HepG2 (cell line): Measurements from ENCODE around the gene SMKR1. TPM values are rescaled to one million over a fixed set of nuclear protein-coding genes. Genes with fewer than 3 reads are reported as not detected.

Experiments
- ATAC-seq: fragments of 200-7000 bp; cut with Tn5 transposase; 3 replicates; pipeline ENCODE4 v1.9.1; 2020; ENCODE audit warnings: mild to moderate bottlenecking, moderate library complexity
- BruUV-seq: library from RNA; stranded (reverse); fragments of 400-500 nt; replicated peaks from 2 replicates; lab custom pipeline; 2021; lab: Mats Ljungman, UMichigan
- CTCF ChIA-PET: fragments of 300-600 bp; formaldehyde crosslinking; extraction: SDS; loops from one replicate; lab custom pipeline; 2021; ENCODE audit warnings: low total read pairs, inconsistent platforms, low intra/inter-chr PET ratio; lab: Yijun Ruan, JAX
- POLR2A ChIA-PET: fragments of 350-600 bp; sonication (Branson Sonifier 250); formaldehyde crosslinking; loops from one replicate; lab custom pipeline; 2020; ENCODE audit warnings: antibody characterized with exemption, inconsistent platforms; lab: Yijun Ruan, JAX
- DNase-seq: peaks from one replicate; pipeline ENCODE4 v3.0.0-alpha.2; 2015; ENCODE audit warnings: low spot score
- FAIRE-seq: peaks from 3 replicates; lab custom pipeline; 2011; peaks lifted over from hg19 to GRCh38; lab: Jason Lieb, UNC
- H2AFZ ChIP-seq: one replicate; pipeline ENCODE4 v1.6.1; 2011; ENCODE audit warnings: low read length, inconsistent platforms
- H3K27ac ChIP-seq: fragments of 300-600 bp; 3 replicates; pipeline ENCODE4 v1.8.0; 2011; ENCODE audit warnings: mixed run types, mild to moderate bottlenecking, mixed read lengths, low read length, inconsistent platforms; ENCODE audit not compliant: insufficient read depth; ENCODE audit errors: extremely low read length
- H3K27me3 ChIP-seq, 2 experiments: fragments of 200-600 bp in 1 of 2; 2 replicates in 1 of 2; 3 replicates in 1 of 2; pipeline versions ENCODE4 v1.6.0 to v1.8.0; 2011; ENCODE audit warnings: low read length in 2 of 2, mild to moderate bottlenecking in 2 of 2, moderate library complexity in 2 of 2, inconsistent platforms in 1 of 2; ENCODE audit not compliant: insufficient read depth in 2 of 2, control insufficient read depth in 1 of 2
- H3K36me3 ChIP-seq, 2 experiments: fragments of 200-600 bp in 1 of 2; replicated peaks in 1 of 2; 2 replicates in 1 of 2; 3 replicates in 1 of 2; pipeline versions ENCODE4 v1.5.1 to v1.8.0; 2011; ENCODE audit warnings: low read length in 2 of 2, inconsistent platforms in 1 of 2; ENCODE audit not compliant: insufficient read depth in 2 of 2, control insufficient read depth in 1 of 2
- H3K4me1 ChIP-seq: 2 replicates; pipeline ENCODE4 v1.5.1; 2012; ENCODE audit warnings: low read length, inconsistent platforms; ENCODE audit not compliant: insufficient read depth
- H3K4me2 ChIP-seq: 2 replicates; pipeline ENCODE4 v1.6.0; 2011; ENCODE audit warnings: low read depth, low read length, inconsistent platforms
- H3K4me3 ChIP-seq, 3 experiments: fragments of 200-600 bp in 1 of 3; sonication (generic), shearing (Covaris generic) in 1 of 3; replicated peaks in 1 of 3; 2 replicates each; pipeline ENCODE4 v1.5.1; 2011 to 2016; ENCODE audit warnings: low read length in 3 of 3, inconsistent platforms in 2 of 3, low read depth in 2 of 3, mild to moderate bottlenecking in 2 of 3, control low read depth in 1 of 3, mixed read lengths in 1 of 3; ENCODE audit not compliant: insufficient read depth in 1 of 3
- H3K79me2 ChIP-seq: one replicate; pipeline ENCODE4 v1.6.1; 2011; ENCODE audit warnings: low read length, inconsistent platforms; ENCODE audit not compliant: insufficient read depth
- H3K9ac ChIP-seq: 2 replicates; pipeline ENCODE4 v1.6.0; 2011; ENCODE audit warnings: mild to moderate bottlenecking, low read depth, low read length, inconsistent platforms; ENCODE audit not compliant: insufficient read depth
- H3K9me3 ChIP-seq: 2 replicates; pipeline ENCODE4 v1.5.1; 2012; ENCODE audit warnings: mild to moderate bottlenecking, low read length
- H4K20me1 ChIP-seq: 2 replicates; pipeline ENCODE4 v1.6.0; 2011; ENCODE audit warnings: inconsistent platforms, mild to moderate bottlenecking, low read length, moderate library complexity; ENCODE audit not compliant: insufficient read depth
- ARID3A ChIP-seq: IDR thresholded peaks from 2 replicates; pipeline ENCODE4 v1.6.1; 2012; ENCODE audit warnings: low read depth, low read length, improper control_type of control experiment
- CEBPB ChIP-seq: IDR thresholded peaks from 2 replicates; pipeline ENCODE4 v1.6.1; 2011; ENCODE audit warnings: low read depth, low read length, improper control_type of control experiment, borderline replicate concordance
- GLI4 ChIP-seq: sonication (generic); formaldehyde crosslinking; IDR thresholded peaks from 2 replicates; pipeline ENCODE4 v1.5.1; 2020; ENCODE audit warnings: missing genetic modification reagents, mild to moderate bottlenecking, moderate library complexity, borderline replicate concordance
- HIVEP1 ChIP-seq: sonication (generic); formaldehyde crosslinking; IDR thresholded peaks from 2 replicates; pipeline ENCODE4 v1.4.0; 2020; ENCODE audit warnings: mild to moderate bottlenecking, missing genetic modification reagents
- HOXA3 ChIP-seq: sonication (generic); formaldehyde crosslinking; IDR thresholded peaks from 2 replicates; pipeline ENCODE4 v1.5.0; 2020; ENCODE audit warnings: missing genetic modification reagents
- KLF13 ChIP-seq: sonication (generic); formaldehyde crosslinking; IDR thresholded peaks from 2 replicates; pipeline ENCODE4 v1.4.0; 2020; ENCODE audit warnings: mild to moderate bottlenecking, missing genetic modification reagents
- NCOR1 ChIP-seq: fragments of 200-600 bp; sonication (generic); IDR thresholded peaks from 2 replicates; pipeline ENCODE4 v1.7.0; 2017; ENCODE audit warnings: antibody characterized with exemption, low read length, borderline replicate concordance
- NFE2L2 ChIP-seq: fragments of 150-350 bp; IDR thresholded peaks from 2 replicates; pipeline ENCODE4 v1.6.1; 2014; ENCODE audit warnings: low read length
- PBX2 ChIP-seq: IDR thresholded peaks from 2 replicates; pipeline ENCODE4 v1.6.1; 2016; ENCODE audit warnings: control low read depth
- PLSCR1 ChIP-seq: sonication (generic); formaldehyde crosslinking; IDR thresholded peaks from 2 replicates; pipeline ENCODE4 v1.5.0; 2020; ENCODE audit warnings: missing genetic modification reagents, mild to moderate bottlenecking, borderline replicate concordance
- POLR2AphosphoS2 ChIP-seq: IDR thresholded peaks from 2 replicates; pipeline ENCODE4 v1.6.1; 2011; ENCODE audit warnings: low read depth, low read length, improper control_type of control experiment
- SRF ChIP-seq: IDR thresholded peaks from 2 replicates; pipeline ENCODE4 v1.6.1; 2011; ENCODE audit warnings: mild to moderate bottlenecking, low read depth, low read length, moderate library complexity
- ZBTB49 ChIP-seq: sonication (generic); formaldehyde crosslinking; IDR thresholded peaks from 2 replicates; pipeline ENCODE4 v1.4.0; 2020; ENCODE audit warnings: missing genetic modification reagents, borderline replicate concordance
- ZIK1 ChIP-seq: sonication (generic); formaldehyde crosslinking; IDR thresholded peaks from 2 replicates; pipeline ENCODE4 v1.5.0; 2020; ENCODE audit warnings: mild to moderate bottlenecking, low read depth, missing genetic modification reagents, borderline replicate concordance
- ZNF317 ChIP-seq: sonication (generic); formaldehyde crosslinking; IDR thresholded peaks from 2 replicates; pipeline ENCODE4 v1.5.0; 2020; ENCODE audit warnings: mild to moderate bottlenecking, missing genetic modification reagents
- ZNF557 ChIP-seq: sonication (generic); formaldehyde crosslinking; IDR thresholded peaks from 2 replicates; pipeline ENCODE4 v1.4.0; 2020; ENCODE audit warnings: missing genetic modification reagents
- ZNF83 ChIP-seq: sonication (generic); formaldehyde crosslinking; IDR thresholded peaks from 2 replicates; pipeline ENCODE4 v1.4.0; 2020; ENCODE audit warnings: missing genetic modification reagents, mild to moderate bottlenecking, borderline replicate concordance
- WGBS: methylation state at CpG from one replicate; pipeline ENCODE4 v1.1.6; 2017; ENCODE audit warnings: low lambda C conversion rate; 5-methylcytosine and 5-hydroxymethylcytosine counted together
- in situ Hi-C: cut with HindIII; loops from 2 replicates; pipeline ENCODE4 v1.10.0; 2017; ENCODE audit warnings: low pct_unique_long_range_greater_than_20kb; ENCODE audit not compliant: extremely low pct_ligation_motif_present
- intact Hi-C: fragments of 100-400 bp; cut with micrococcal nuclease; formaldehyde crosslinking; loops from one replicate; pipeline ENCODE4 v1.10.0; 2022; ENCODE audit not compliant: unreplicated experiment
- polyA plus RNA-seq, 8 experiments: library from polyadenylated mRNA; depleted of rRNA in 3 of 8; stranded (reverse) in 7 of 8; unstranded in 1 of 8; fragments of >200 nt; fragmentation: Illumina TruSeq in 4 of 8; extraction: Trizol in 4 of 8; gene quantifications; 2 replicates each; pipeline versions ENCODE4 v1.2.1 to v1.2.3, GENCODE V29; 2011 to 2016; ENCODE audit warnings: low read depth in 4 of 8, missing spikeins in 1 of 8, mixed read lengths in 1 of 8; ENCODE audit not compliant: insufficient read depth in 1 of 8
- total RNA-seq, 5 experiments: library from RNA; depleted of rRNA; stranded (reverse); fragments of >200 nt; fragmentation: Illumina TruSeq; extraction: Trizol; gene quantifications; 2 replicates each; pipeline ENCODE4 v1.2.3, GENCODE V29; 2016; ENCODE audit warnings: low read depth in 1 of 5

Gene SMKR1
- total and polyA plus RNA-seq, 2 of the 13 experiments (the other 11 are each of a cell fraction or from before 2014, with no cell fraction given): 0.07 TPM; not detected in 1

- TF ChIP-seq ARID3A (no peak), PLSCR1 (CRISPR knock-in tag) (no peak), HIVEP1 (no peak), ZIK1 (CRISPR knock-in tag) (no peak), CEBPB (no peak), ZNF83 (CRISPR knock-in tag) (no peak), POLR2AphosphoS2 (no peak)
Measured at GRCh38 chr7:129452589-129453231, 49.6 kb upstream of the SMKR1 start (continued).

GRCh38 chr7:129453510-129454248, 48.7 kb upstream of the SMKR1 start:
- H3K4me2 ChIP-seq: no peak overlapping the region
- POLR2A ChIA-PET: no interaction called here
- no peaks in the 10 kb centered on the region for H4K20me1 ChIP-seq
- 100% methylated on average over 1 of the region's 1 CpG for WGBS
- H3K79me2 ChIP-seq: no peaks in the 10 kb centered on the region
- CTCF ChIA-PET: no interaction called here
- FAIRE-seq (no peak), DNase-seq (no peak), ATAC-seq (no peak)
- in situ Hi-C loops (no loop called here), intact Hi-C loops (no loop called here)
- peaks cover 1 to 35% of the 10 kb centered on the region in 2 experiments; a peak in 3 of 5 replicates for H3K36me3 ChIP-seq
- no peaks in the 10 kb centered on the region for H3K4me1 ChIP-seq
- H3K9me3 ChIP-seq: no peaks in the 10 kb centered on the region
- no peak overlapping the region for H3K9ac ChIP-seq
- no peak overlapping the region for H2AFZ ChIP-seq
- H3K27ac ChIP-seq: no peak overlapping the region
- H3K4me3 ChIP-seq: no peak overlapping the region
- BruUV-seq: no TSS peak
- no peaks in the 10 kb centered on the region for H3K27me3 ChIP-seq
- TF ChIP-seq HOXA3 (CRISPR knock-in tag) (no peak), SRF (no peak), ZNF317 (CRISPR knock-in tag) (no peak), ZBTB49 (CRISPR knock-in tag) (no peak), ZNF557 (CRISPR knock-in tag) (no peak), NCOR1 (no peak), GLI4 (CRISPR knock-in tag) (no peak), PBX2 (CRISPR knock-in tag) (no peak), NFE2L2 (no peak), KLF13 (no peak)
